PFSK-1 (cell line): Measurements from ENCODE around the gene GFI1B.

Experiments
- FOXP2 ChIP-seq: optimal IDR thresholded peaks from 2 replicates; pipeline ENCODE3; 2011; ENCODE audit warnings: borderline replicate concordance, control low read depth, inconsistent platforms; ENCODE audit not compliant: insufficient read depth; ENCODE audit errors: extremely low read length, extremely low read depth
- POLR2AphosphoS5 ChIP-seq: IDR thresholded peaks from 2 replicates; pipeline ENCODE4 v1.6.1; 2012; ENCODE audit warnings: low read depth, mild to moderate bottlenecking, control low read depth, low read length, moderate library complexity
- REST ChIP-seq, 2 experiments: IDR thresholded peaks; 2 replicates each; pipeline versions ENCODE4 v1.6.1 to v1.8.0; 2011 to 2012; ENCODE audit warnings: low read depth in 2 of 2, low read length in 2 of 2, control low read depth in 1 of 2, inconsistent platforms in 1 of 2, mild to moderate bottlenecking in 1 of 2, moderate library complexity in 1 of 2; ENCODE audit not compliant: insufficient read depth in 1 of 2
- SIN3A ChIP-seq: IDR thresholded peaks from 2 replicates; pipeline ENCODE4 v1.6.1; 2012; ENCODE audit warnings: mild to moderate bottlenecking, low read length, moderate library complexity, borderline replicate concordance; ENCODE audit not compliant: insufficient read depth
- TAF1 ChIP-seq: IDR thresholded peaks from 2 replicates; pipeline ENCODE4 v1.6.1; 2012; ENCODE audit warnings: low read length, control low read depth, borderline replicate concordance; ENCODE audit not compliant: insufficient read depth

GFI1B gene

DNA sequence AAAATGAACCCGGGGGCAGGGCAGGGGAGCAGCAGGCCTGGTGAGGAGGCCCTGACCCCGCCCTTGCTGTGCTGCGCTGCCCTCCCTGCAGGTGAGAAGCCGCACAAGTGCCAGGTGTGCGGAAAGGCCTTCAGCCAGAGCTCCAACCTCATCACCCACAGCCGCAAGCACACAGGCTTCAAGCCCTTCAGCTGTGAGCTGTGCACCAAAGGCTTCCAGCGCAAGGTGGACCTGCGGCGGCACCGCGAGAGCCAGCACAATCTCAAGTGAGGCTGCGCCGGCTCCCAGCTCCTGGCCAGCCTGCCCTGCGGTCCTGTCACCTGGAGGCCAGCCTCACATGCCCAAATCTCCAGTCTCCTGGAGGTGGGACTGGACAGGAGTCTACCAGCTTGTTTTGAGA, 12.3 kb downstream of the GFI1B start:
- TF ChIP-seq POLR2AphosphoS5 = no peak
- no peak for TF ChIP-seq FOXP2
- no peak for TF ChIP-seq SIN3A
- no peak for TF ChIP-seq TAF1
- TF ChIP-seq REST (IDR thresholded peaks at IDR 0.05; ENCODE audit: insufficient read depth in 1 of 2, low read depth in 2 of 2, low read length in 2 of 2) = no peak

GRCh38 chr9:132991351-132992300, 13.1 kb downstream of the GFI1B start:
- TF ChIP-seq POLR2AphosphoS5 = no peak
- no peak for TF ChIP-seq TAF1
- TF ChIP-seq FOXP2 = no peak
- TF ChIP-seq SIN3A = no peak
- no peak for TF ChIP-seq REST (IDR thresholded peaks at IDR 0.05; ENCODE audit: insufficient read depth in 1 of 2, low read depth in 2 of 2, low read length in 2 of 2)

DNA sequence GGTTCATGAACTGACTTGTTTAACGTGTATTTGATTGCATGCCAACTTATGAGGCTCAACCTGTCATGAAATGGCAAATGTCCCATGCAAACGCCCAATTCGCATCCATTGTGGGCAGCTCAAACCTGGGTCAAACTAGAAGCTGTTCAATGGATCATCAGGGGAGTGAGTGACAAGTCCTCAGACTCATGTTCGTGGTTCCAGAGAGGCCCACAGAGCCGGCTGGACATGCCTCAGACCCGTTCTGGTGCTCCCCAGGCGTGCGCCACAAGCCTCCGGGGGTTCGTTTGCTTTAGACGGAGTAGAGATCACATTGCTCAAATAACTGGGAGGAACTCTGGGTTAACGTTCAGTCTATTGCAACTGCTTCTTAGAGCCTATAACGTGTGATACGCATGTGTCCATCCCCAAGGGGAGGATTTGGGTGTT, 15.0 kb downstream of the GFI1B start:
- TF ChIP-seq SIN3A (no peak), POLR2AphosphoS5 (no peak), TAF1 (no peak), FOXP2 (no peak), REST (IDR thresholded peaks at IDR 0.05; ENCODE audit: insufficient read depth in 1 of 2, low read depth in 2 of 2, low read length in 2 of 2) (no peak)

DNA sequence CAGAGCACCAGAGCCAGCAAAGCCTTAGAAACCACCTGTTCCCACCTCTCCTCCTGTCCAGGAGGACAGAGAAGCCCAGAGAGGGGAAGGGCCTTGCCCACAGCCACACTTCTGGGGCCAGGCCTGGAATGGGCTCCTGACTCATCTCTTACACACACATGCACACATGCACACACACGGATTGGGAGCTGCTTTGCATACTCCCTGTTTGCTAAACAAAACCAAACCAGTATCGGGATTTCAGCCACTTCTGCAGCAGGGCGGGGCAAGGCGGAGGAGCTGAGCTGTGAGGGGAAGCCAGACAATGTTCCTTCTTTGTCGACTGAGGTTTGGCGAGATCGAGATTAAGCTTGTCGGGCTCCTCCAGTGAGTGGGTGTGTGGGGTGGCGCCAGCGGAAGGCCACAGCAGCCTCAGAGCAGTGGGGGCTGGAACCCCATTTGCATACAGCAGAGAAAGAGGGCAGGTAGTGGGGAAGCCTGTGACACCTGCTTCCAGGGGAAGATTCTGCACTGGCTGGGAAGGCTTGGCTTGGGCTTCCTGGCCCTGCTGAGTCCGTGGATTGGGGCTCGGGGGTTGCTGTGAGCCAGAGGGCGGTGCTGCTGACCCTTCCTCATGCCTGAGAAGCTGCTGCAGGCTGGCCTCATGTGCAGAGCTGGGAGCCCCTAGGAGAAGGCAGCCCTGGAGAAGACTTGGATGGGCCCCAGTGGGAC, 16.1 kb downstream of the GFI1B start:
- TF ChIP-seq REST (IDR thresholded peaks at IDR 0.05; ENCODE audit: insufficient read depth in 1 of 2, low read depth in 2 of 2, low read length in 2 of 2) (no peak), SIN3A (no peak)
